GM18507 (cell line): ENCODE results near the gene CTDP1.
"Not testable (repeated sequence)": the region's sequence is repeated elsewhere in the genome, so short reads cannot be mapped to it uniquely, and the experiment has no call there.

Source experiments
- DNase-seq: peaks from one replicate; pipeline ENCODE4 v3.0.0; 2011; ENCODE audit warnings: low read depth; ENCODE audit not compliant: insufficient read length; ENCODE audit errors: extremely low spot score
- FAIRE-seq: peaks from 2 replicates; lab custom pipeline; 2011; peaks lifted over from hg19 to GRCh38; lab: Jason Lieb, UNC

CTDP1 gene

GRCh38 chr18:79718126-79718525 lies 38.5 kb downstream of the CTDP1 start:
- FAIRE-seq (no peak), DNase-seq (no peak)

GRCh38 chr18:79718878-79719477 lies 39.4 kb downstream of the CTDP1 start:
- DNase-seq (no peak), FAIRE-seq (no peak)

- not testable (repeated sequence) for FAIRE-seq
Observed at GRCh38 chr18:79719478-79720358, 40.1 kb downstream of the CTDP1 start.

GRCh38 chr18:79720359-79720733 lies 40.7 kb downstream of the CTDP1 start:
- no peak for FAIRE-seq
- DNase-seq, result no peak

More at GRCh38 chr18:79719478-79720358, 40.1 kb downstream of the CTDP1 start:
- DNase-seq, result not testable (repeated sequence)

GRCh38 chr18:79723036-79723435 lies 43.4 kb downstream of the CTDP1 start:
- FAIRE-seq, result no peak
- DNase-seq, result no peak

GRCh38 chr18:79723628-79724027 lies 44.0 kb downstream of the CTDP1 start:
- DNase-seq, result no peak
- FAIRE-seq, result no peak

- FAIRE-seq, result no peak
- no peak for DNase-seq
Observed at GRCh38 chr18:79724299-79725080, 44.9 kb downstream of the CTDP1 start.

GRCh38 chr18:79725486-79725885 lies 45.9 kb downstream of the CTDP1 start:
- FAIRE-seq, result no peak
- DNase-seq, result no peak

GRCh38 chr18:79726721-79727120 lies 47.1 kb downstream of the CTDP1 start:
- no peak for DNase-seq
- FAIRE-seq, result no peak

- DNase-seq, result no peak
Observed at GRCh38 chr18:79727211-79727610, 47.6 kb downstream of the CTDP1 start.

GRCh38 chr18:79728931-79729586 lies 49.5 kb downstream of the CTDP1 start:
- no peak for DNase-seq
- FAIRE-seq, result no peak

More at GRCh38 chr18:79727211-79727610, 47.6 kb downstream of the CTDP1 start:
- FAIRE-seq, result no peak

- FAIRE-seq (no peak), DNase-seq (no peak)
Observed at GRCh38 chr18:79729611-79730010, 50.0 kb downstream of the CTDP1 start.

- FAIRE-seq, result no peak
- DNase-seq, result no peak
Observed at GRCh38 chr18:79730804-79731203, 51.2 kb downstream of the CTDP1 start.

GRCh38 chr18:79731881-79732720 lies 52.5 kb downstream of the CTDP1 start:
- not testable (repeated sequence) for DNase-seq, FAIRE-seq

GRCh38 chr18:79732721-79733025 lies 53.1 kb downstream of the CTDP1 start:
- DNase-seq, result no peak
- no peak for FAIRE-seq

GRCh38 chr18:79733135-79733701 lies 53.6 kb downstream of the CTDP1 start:
- FAIRE-seq, result no peak
- no peak for DNase-seq

- no peak for FAIRE-seq
- no peak for DNase-seq
Observed at GRCh38 chr18:79733986-79734770, 54.6 kb downstream of the CTDP1 start.
